ENCODE results near the gene SDHAF1.
A peak's percentile ranks its signal among the peaks of the same experiment; 100 is the strongest.
"Not testable (repeated sequence)": the region's sequence is repeated elsewhere in the genome, so short reads cannot be mapped to it uniquely, and the experiment has no call there.

SDHAF1 gene

DNA sequence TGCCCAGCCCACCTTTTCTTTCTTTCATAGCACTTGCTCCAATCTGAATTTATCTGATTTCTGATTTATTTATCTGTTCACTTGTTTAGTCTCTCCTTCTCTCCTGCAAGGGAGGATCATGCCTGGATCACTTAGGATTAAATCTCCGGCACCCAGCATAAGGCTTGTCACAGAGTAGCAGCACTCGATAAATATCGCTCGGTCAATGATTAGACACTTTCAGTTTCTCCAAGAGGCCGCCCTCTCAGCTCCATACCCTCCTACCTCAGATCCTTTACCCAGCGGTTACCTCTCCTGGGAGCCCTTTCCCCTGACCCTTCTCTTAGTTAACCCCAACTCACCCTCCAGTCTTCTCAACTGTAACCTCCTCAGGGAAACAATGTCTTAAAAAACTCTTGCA lies 36.3 kb downstream of the SDHAF1 start:
- no peaks in the 10 kb centered on the region for H3K27me3 ChIP-seq (ENCODE audit: control insufficient read depth, insufficient read depth, low read length)
- H2AFZ ChIP-seq = no peak overlapping the region
- H3K9me3 ChIP-seq (ENCODE audit: control insufficient read depth, low read length) = no peaks in the 10 kb centered on the region
- H3K27ac ChIP-seq = no peak overlapping the region
- TF ChIP-seq, protein P1, sequence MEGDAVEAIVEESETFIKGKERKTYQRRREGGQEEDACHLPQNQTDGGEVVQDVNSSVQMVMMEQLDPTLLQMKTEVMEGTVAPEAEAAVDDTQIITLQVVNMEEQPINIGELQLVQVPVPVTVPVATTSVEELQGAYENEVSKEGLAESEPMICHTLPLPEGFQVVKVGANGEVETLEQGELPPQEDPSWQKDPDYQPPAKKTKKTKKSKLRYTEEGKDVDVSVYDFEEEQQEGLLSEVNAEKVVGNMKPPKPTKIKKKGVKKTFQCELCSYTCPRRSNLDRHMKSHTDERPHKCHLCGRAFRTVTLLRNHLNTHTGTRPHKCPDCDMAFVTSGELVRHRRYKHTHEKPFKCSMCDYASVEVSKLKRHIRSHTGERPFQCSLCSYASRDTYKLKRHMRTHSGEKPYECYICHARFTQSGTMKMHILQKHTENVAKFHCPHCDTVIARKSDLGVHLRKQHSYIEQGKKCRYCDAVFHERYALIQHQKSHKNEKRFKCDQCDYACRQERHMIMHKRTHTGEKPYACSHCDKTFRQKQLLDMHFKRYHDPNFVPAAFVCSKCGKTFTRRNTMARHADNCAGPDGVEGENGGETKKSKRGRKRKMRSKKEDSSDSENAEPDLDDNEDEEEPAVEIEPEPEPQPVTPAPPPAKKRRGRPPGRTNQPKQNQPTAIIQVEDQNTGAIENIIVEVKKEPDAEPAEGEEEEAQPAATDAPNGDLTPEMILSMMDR (IDR thresholded peaks at IDR 0.05) = no peak
- no peak overlapping the region for H3K4me2 ChIP-seq (ENCODE audit: low read length)
- peaks cover 3% of the 10 kb centered on the region for H3K4me1 ChIP-seq
- no peak overlapping the region for H3K9ac ChIP-seq
- no peaks in the 10 kb centered on the region for H3K36me3 ChIP-seq (ENCODE audit: control insufficient read depth, insufficient read depth, low read length)
- H3K79me2 ChIP-seq = no peaks in the 10 kb centered on the region
- no peak overlapping the region for H3K4me3 ChIP-seq (ENCODE audit: low read depth, low read length)

DNA sequence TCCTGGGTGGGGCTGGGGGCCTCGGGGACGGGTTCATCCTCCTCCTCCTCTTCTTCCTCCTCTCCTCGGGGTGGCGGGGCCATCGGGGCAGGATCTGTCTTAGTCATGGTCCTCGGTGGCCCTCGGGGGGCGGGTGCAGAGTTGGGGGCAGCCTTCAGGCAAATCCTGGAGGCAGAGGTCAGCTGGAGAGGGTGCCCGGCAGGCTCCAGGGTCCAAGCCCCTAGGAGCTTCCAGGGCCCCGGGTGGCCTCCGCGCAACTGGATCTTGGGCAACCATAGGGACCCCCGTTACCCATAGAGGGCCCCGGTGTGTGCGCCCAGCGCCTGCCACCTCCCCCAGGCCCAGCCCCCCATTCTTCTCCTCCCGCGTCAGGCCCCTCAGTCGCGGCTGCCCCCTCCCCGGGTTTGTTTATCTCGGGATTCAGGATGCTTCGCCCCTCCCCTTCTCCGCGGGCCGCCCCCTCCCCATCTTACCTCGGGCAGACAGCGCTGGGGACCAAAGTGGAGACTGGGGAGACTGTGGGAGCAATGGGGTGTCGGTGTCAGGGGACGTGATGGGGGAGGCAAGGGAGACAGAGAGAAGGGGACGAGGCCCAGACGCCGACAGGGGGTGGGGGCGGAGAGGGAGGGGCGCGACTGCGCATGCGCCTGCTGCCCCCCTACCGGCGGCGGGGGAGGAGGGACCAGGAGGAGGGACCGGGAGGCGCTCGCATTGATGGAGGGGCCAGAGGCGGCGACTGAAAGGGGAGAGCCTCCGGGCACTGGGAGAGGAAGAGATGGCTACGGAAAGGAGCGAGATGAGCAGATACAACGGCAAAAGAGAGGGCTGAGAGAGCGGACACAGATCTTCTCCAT lies 37.5 kb downstream of the SDHAF1 start, which contains the start of gene CLIP3:
Gene CLIP3 (minus strand): TSS at position 623 of the 854 bp plus-strand sequence. CDS start 516 bp downstream, at position 107.
- peak within 1 kb of the TSS; percentile 49 for H3K4me3 ChIP-seq (ENCODE audit: low read depth, low read length)
- peak within 1 kb of the TSS; percentile 58 for H3K4me2 ChIP-seq (ENCODE audit: low read length)
- peaks cover 3% of the 10 kb centered on the region for H3K4me1 ChIP-seq
- no peaks in the 10 kb centered on the region for H3K27me3 ChIP-seq (ENCODE audit: control insufficient read depth, insufficient read depth, low read length)
- H3K36me3 ChIP-seq (ENCODE audit: control insufficient read depth, insufficient read depth, low read length) = no peaks in the 10 kb centered on the region
- H3K27ac ChIP-seq = no peak within 1 kb of the TSS
- TF ChIP-seq, protein P1 (IDR thresholded peaks at IDR 0.05) = no peak
- no peaks in the 10 kb centered on the region for H3K79me2 ChIP-seq
- H2AFZ ChIP-seq = peak within 1 kb of the TSS; percentile 94
- peak within 1 kb of the TSS; percentile 51 for H3K9ac ChIP-seq
- H3K9me3 ChIP-seq (ENCODE audit: control insufficient read depth, low read length) = no peaks in the 10 kb centered on the region

GRCh38 chr19:36040495-36040894 lies 45.5 kb downstream of the SDHAF1 start:
- no peaks in the 10 kb centered on the region for H3K9me3 ChIP-seq (ENCODE audit: control insufficient read depth, low read length)
- H3K27me3 ChIP-seq (ENCODE audit: control insufficient read depth, insufficient read depth, low read length) = no peaks in the 10 kb centered on the region
- peaks cover 7% of the 10 kb centered on the region for H3K79me2 ChIP-seq
- no peak overlapping the region for H3K9ac ChIP-seq
- H3K27ac ChIP-seq = no peak overlapping the region
- no peak overlapping the region for H2AFZ ChIP-seq
- no peaks in the 10 kb centered on the region for H3K4me1 ChIP-seq
- H3K4me2 ChIP-seq (ENCODE audit: low read length) = no peak overlapping the region
- no peak overlapping the region for H3K4me3 ChIP-seq (ENCODE audit: low read depth, low read length)
- TF ChIP-seq, protein P1 (IDR thresholded peaks at IDR 0.05) = no peak
- H3K36me3 ChIP-seq (ENCODE audit: control insufficient read depth, insufficient read depth, low read length) = no peaks in the 10 kb centered on the region

DNA sequence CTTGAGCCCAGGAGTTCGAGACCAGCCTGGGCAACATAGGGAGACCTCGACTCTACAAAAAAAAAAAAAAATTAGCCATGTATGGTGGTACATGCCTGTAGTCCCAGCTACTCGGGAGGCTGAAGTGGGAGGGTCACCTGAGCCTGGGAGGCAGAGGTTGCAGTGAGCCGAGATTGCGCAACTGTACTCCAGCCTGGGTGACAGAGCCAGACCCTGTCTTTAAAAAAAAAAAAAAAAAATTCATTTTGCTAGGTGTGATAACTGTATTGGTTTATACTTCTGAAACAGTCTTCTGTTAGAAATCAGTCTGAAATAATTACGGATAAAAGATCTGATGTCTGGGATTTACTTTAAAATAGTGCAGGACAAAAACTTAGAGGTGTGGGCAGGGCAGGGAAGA lies 46.1 kb downstream of the SDHAF1 start:
- not testable (repeated sequence) for H3K4me2 ChIP-seq (ENCODE audit: low read length); H3K9me3 ChIP-seq (ENCODE audit: control insufficient read depth, low read length); H3K27ac ChIP-seq; H3K27me3 ChIP-seq (ENCODE audit: control insufficient read depth, insufficient read depth, low read length); H3K79me2 ChIP-seq; H3K36me3 ChIP-seq (ENCODE audit: control insufficient read depth, insufficient read depth, low read length); H3K4me1 ChIP-seq; H2AFZ ChIP-seq; H3K9ac ChIP-seq; H3K4me3 ChIP-seq (ENCODE audit: low read depth, low read length)

GRCh38 chr19:36041831-36042230 lies 46.8 kb downstream of the SDHAF1 start:
- H3K4me2 ChIP-seq (ENCODE audit: low read length) = no peak overlapping the region
- no peak overlapping the region for H3K27ac ChIP-seq
- H3K9ac ChIP-seq = no peak overlapping the region
- TF ChIP-seq, protein P1 (IDR thresholded peaks at IDR 0.05) = no peak
- no peaks in the 10 kb centered on the region for H3K4me1 ChIP-seq
- H3K36me3 ChIP-seq (ENCODE audit: control insufficient read depth, insufficient read depth, low read length) = no peaks in the 10 kb centered on the region
- no peak overlapping the region for H2AFZ ChIP-seq
- peaks cover 14% of the 10 kb centered on the region for H3K79me2 ChIP-seq
- H3K27me3 ChIP-seq (ENCODE audit: control insufficient read depth, insufficient read depth, low read length) = no peaks in the 10 kb centered on the region
- H3K4me3 ChIP-seq (ENCODE audit: low read depth, low read length) = no peak overlapping the region
- no peaks in the 10 kb centered on the region for H3K9me3 ChIP-seq (ENCODE audit: control insufficient read depth, low read length)

All from parathyroid adenoma (tissue), 2 donors.